T-helper 2 cell (primary cell): ENCODE data around the gene L1CAM.

Experiments
- DNase-seq, 5 experiments: peaks; one replicate each; pipeline versions ENCODE4 v3.0.0 to v3.0.0-alpha.2; 2012 to 2022

L1CAM gene

DNA sequence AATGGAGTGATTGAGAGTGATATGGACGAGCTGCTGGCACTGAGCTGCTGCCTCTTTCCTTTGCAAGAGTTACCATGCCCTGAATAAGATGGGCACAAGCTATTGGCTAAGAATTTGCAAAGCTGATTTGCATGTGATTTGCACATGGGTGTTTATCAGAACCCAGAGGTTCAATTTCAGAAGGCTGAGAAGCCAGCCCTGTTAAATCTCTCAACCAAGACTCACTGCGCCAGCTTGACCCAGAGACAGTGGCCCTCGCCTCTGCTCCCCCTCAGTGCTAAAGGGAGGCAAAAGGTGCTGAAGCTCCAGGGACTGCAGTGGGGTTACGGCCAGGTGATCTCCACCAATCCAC, 39.4 kb upstream of the L1CAM start:
- peak in 1 of 5 experiments; percentile 83 for DNase-seq

DNA sequence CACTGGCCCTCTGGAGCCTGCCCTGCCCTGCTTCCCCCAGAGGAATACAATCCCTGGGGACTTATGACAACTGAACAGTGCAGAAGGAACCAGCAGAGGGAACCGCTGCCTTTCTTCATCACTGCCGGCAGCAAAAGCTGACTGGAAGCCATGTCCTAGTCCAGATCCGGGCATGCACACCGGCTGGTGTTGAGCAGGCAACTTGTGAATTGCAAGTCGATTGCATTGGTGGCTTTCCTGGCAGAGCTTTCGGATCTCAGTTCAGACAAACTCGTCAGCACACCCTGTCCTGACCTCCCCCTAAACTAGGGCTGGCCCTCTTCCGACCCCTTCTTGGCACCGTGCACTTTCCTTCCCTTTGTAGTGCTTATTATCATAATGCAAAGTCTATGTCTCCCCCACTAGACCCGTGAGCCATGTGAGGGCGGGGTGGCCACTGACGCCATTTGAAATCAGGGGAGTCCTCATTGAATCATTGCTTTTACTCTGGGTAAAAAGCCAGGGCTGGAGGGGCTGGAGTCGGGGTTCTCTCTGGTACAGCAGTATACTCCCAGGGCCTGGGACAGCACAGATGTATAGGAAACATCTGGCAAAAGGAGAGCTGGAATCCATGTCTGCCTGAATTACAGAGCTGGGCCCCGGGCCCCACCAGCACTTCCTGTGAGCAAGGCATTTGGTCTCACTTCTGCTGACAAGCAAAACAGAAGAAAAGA, 38.3 kb upstream of the L1CAM start:
- DNase-seq = peak in 3 of 5 experiments; percentile 36 to 60 (median 48)

DNA sequence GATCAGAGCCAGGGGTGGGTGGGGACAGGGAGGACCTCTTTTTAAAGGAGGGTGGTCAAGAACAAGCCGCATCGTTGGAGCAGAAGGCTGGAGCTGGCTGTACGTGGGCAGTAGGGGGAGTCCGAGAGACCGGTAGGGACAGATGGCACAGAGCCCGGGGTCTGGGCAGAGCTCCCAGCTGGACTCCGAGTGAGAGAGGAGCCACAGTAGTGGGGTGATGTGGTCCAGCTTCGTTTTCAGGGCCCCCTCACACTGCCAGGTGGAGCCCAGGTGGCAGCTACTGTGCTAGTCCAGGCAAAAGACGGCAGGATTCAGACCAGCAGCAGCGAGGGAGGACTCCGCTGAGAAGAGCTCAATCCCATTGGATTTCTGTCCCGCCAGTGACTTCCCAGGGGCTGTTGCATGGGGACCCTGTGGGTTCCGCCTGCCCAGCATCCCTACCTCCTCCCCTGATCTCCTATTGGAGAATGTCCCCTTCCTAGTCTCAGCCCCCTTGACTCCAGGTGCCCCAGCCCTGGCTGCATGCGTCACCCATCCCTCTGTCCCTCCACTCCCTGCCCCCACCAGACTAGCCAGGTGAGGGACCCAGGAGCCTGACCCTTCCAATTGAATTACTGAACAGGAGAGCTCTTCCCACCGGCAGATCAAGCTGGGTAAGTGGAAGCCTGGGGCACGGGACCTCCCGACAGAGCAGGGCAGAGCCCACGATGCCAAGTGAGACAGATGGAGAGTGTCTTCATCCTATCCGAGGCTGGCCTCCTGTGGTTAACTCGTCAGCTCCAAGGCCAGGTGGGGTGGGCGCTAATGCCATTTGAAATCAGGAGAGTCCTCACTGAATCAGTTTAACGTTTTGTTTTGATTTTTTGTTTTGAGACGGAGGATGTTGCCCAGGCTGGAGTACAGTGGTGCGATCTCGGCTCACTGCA, 37.2 kb upstream of the L1CAM start:
- DNase-seq = no peak

DNA sequence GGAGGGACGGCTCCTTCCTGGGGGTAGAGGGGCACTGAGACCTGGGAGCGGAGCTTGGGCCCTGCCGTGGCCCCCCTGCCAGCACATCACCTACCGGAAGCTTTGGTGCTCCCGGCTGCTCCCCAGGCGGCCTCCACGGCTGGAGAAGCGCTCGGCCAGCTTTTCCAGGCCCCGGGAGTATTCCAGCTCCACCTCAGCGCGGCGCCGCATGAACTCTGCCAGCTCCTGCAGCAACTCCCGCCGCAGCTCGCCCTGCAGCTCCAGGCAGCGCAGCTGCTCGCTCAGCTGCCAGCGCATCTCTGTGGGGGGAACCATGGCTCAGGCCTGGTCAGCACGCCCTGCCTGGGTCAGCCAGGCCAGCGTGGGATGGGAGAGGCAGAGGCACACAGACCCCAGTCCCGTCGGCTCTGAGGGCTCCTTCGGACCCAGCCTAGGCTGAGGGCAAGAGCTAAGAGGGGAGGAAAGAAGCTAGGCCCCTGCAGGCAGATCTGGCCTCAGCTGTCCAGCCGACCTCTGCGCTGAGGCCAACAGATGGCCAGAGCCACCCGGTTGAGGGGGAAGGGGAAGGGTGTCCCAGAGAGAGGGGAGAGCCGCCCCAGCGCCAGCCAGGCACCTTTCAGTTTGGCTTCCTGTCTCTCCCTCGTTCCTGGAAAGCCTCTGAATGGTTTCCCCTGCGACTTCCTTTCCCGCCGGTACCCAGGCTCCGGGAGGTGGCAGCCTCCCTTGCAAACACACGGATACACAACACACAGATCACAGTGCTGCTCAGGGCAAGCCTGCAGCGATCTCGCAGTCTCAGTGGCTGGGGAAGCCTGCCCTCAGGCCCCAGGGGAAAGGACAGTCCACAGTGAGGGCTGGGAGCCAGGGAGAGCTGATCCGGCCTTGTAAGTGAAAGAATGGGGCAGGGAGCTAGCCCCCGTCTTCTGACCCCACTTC, 35.8 kb upstream of the L1CAM start:
- DNase-seq = no peak

DNA sequence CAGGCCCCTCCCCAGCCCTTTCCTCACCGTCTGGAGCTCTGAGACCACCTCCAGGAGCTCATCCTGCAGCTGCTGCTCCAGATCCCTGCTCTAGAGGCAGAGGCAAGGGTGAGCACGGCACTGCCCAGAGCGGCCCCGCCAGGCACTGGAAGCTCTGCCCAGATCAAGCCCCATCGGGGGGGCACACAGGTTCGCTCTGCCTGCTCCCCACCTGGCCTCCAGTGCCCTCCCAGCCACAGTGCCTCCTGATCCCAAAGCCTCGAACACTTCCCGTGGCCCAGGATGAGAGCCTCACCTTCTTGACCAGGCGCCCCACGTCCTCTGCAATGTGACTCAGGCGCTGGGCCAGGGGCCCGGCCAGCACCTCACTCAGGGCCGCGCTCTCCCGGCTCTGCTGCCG, 35.1 kb upstream of the L1CAM start:
- DNase-seq = no peak

DNA sequence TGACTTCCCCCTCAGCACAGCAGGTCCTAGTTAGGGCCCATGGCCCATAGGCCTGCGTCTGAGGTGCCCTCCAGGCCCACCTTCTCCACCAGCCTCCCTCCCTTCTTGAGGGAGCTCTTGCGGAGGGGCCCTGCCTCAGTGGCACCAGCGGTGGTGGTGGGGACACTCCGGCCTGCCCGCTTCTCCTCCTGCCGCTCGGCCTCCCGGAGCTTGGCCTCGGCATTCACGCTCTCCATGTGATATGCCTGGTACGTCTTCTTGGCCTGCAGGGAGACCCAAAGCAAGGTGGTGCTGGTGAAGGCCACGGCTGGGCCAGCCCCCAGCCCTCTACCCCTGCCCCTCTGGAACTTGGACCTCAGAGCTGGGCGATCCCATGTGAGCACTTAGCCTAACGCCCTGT, 34.6 kb upstream of the L1CAM start:
- DNase-seq = no peak

DNA sequence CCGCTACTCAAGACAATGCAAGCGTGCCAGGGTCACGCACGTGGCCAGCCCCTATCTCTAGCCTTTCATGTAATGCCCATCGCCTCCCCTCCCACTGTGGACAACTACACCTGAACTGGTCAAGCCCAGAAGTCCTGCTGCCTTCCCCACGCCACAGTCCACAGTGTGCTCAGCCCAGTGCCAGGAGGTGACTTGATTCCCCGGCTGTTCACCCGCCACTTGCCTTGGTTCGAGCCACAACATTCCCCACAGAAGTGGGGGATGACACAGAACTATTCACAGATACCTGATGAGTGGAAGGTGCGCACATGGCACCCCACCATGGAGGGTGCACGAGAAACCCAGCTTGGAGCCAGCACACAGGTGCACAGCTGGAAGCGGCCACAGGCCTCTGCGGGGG, 33.3 kb upstream of the L1CAM start:
- no peak for DNase-seq

DNA sequence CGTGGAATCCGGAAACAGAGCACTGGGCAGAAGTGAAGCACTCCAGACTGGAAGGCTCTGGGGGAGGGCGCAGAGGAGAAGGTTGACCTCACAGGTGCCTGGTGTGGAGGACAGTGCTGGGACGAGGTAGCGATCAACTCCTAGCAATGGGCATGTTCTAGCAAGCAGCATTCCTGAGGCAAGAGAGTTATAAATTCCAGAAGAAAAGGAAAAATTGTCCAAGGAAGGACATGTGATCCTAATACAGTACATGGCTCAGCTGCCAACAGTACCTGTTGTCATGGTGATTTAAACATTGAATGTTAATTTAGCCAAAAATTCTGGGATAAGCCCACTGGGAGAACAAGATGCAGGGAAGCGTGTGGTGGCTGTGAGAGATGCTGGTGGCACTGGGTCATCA, 31.9 kb upstream of the L1CAM start:
- no peak for DNase-seq

DNA sequence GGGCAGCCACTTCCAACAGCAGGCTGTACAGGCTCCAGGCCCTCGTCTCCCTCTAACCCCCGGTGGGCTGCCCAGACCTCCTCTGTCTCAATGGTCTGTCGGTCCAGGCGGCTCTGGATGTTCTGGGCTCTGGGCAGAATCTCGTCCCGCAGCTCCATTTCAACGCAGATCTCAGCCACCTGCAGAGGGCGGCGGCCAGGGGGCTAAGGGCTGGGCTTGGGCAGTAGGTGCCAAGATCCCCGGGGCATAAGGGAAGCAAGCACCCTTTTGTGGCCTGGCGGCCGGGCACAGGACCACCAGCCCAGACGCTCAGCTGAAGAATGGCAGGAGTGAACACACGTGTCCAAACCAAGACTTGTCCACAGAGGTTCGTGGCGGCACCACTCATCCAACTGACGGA, 27.7 kb upstream of the L1CAM start:
- no peak for DNase-seq

DNA sequence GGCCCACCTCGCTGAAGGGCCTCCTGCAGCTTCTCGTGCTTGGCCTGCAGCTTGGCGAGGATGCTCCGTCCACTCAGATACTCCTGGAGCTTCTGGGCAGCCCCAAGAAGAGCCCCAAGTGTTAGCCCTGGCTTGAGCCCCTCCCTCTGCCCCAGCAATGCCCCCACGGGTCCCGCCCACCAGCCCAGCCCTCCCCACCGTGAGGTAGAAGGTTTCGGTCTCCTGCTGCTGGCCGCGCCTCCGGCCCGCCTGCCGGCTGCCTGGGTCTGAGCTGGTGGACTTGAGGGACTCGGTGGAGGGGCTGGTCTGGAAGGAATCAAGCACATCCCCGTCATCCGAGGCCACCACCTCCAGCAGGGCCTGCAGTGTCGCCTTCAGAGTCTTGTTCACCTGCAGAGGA, 27.2 kb upstream of the L1CAM start:
- no peak for DNase-seq

DNA sequence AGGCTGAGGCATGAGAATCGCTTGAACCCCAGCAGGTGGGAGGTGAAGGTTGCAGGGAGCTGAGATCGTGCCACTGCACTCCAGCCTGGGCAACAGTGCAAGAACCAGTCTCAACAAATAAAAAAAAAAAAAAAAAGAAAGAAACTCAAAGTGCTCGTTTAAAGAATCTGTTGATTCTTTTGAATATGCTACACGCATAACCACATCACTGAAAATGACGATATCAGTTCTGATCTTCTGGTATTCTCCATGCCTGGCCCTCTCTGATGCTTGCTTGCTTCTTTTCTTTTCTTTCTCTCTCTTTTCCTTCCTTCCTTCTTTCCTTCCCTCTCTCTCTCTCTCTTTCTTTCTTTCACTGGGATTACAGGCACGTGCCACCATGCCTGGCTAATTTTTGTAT, 25.8 kb upstream of the L1CAM start:
- DNase-seq = no peak

DNA sequence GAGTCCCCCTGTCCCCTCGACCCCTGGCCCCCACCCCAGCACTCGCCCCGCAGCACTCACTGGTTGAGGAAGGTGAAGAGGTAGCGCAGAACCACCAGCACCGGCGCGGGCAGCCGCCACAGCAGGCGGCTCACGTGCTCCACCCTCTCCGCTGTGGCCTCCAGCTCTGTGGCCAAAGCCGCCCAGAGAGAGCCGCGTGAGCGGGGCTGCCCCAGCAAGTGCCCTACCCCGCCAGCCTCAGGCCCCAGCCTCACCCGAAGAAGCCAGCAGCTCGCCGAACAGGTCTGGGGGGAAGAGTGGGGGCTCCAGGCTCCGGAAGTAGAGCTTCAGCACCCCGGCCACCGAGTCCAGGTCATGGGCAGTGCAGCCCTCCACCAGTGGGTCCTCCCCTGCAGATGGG, 24.5 kb upstream of the L1CAM start:
- DNase-seq = no peak

DNA sequence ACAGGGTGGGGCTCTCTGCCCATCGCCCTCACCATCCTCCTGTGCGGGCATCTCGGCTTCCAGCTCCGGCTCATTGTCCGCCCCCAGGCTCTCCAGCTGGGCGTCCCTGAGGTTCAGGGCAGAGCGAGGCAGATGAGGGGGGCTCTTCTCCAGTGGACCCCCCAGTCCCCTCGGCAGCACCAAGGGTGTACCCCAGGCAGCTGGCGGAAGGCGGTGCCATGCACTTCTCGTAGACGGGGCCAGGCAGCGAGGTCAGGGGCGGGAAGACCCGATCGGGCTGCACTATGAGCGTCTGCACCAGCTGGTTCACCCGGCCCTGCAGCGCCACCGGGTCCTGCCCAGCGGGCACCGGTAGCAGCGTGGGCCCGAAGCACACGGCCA, 24.0 kb upstream of the L1CAM start:
- DNase-seq = no peak

DNA sequence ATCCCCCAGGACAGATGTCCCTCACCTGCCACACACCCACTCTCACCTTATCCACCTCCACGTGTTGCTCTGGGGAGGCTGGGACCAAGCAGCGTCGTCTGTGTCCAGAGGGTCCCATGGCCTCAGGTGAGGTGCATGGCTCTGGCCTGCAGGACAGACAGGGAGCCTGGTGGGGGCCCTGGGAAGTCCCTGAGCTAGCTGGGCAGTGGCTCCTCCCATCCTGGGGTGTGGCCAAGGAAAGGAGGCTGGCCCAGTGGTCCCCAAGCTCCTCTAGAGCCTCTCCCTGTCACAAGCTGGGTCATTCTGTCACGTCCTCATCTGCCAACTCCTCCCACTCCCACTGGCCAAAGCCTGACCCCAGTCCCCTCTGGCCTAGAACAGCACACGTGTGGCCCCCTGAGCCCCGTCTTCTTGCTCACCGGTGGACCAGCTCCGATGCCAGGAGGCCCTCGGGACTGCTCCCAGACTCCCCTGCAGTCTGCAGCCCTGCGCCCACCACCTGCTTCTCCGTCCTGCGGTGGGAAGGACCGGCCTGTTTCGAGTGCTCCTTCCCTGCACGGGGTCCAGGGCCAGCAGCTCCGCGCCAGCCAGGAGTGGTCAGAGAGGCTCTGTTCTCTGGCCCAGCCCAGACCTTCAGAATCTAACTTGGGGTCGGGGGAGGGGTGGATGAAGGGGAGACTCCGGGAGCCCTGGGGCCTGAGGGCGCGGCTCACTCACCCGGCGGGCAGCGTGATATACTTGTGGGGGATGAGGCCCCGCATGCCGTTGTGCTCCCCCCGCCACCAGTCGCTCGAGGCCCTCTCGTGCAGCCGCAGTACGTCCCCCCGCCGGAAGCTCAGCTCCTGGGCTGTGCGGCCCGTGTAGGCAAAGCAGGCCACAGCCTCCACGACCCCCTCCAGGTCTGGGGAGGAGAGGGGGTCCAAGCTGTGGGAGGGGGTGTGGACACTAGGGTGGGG, 23.3 kb upstream of the L1CAM start:
- DNase-seq = no peak

DNA sequence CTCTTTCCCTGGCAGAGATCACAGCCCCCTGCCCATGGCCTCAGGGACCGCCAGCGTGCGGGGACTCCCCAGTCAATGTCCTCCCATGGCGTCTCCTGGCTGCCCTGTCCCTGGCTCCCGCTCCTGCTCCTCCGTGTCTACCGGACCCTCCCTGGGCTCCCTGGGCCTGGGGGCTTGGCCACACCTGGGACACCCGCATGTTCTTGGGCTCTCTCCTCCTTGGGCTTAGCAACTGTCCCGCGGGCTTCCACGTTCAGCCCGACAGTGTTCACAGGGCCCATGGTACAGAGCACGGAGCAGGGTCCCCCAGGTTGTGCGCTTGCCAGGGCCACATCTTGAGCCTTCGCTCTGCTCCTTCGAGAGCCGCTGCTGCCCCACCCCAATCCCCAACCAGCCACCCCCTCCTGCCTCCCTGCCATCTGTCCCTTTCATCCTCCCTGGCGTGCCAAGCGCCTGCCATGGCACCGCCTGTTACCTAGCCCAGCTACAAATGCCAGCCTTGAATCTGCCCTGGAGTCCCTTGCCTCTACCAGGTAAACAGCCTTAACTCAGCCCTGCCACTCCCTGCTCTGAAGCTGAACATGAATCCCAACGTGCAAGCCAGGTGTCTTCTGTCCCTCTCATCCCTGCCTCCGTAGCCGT, 22.4 kb upstream of the L1CAM start:
- DNase-seq = no peak

DNA sequence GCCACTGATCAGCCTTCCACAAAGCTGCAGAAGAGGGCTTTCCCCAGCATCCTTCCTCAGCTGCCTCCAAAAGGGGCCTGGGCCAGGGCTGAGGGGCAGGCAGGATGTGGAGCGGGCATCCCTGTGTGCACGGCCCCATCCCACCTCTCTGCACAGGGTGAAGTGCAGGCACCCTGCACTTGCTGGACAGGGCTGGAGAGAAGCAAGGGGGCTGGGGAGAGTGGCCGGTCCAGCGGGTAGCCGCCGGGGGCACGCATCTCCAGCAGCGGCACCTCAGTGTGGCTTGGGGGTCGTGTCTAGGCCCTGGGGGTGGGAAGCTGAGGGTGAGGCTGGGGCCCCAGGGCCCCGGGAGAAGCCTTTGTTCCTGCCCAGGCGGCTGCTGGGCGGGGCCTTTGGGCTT, 21.5 kb upstream of the L1CAM start:
- DNase-seq = no peak

DNA sequence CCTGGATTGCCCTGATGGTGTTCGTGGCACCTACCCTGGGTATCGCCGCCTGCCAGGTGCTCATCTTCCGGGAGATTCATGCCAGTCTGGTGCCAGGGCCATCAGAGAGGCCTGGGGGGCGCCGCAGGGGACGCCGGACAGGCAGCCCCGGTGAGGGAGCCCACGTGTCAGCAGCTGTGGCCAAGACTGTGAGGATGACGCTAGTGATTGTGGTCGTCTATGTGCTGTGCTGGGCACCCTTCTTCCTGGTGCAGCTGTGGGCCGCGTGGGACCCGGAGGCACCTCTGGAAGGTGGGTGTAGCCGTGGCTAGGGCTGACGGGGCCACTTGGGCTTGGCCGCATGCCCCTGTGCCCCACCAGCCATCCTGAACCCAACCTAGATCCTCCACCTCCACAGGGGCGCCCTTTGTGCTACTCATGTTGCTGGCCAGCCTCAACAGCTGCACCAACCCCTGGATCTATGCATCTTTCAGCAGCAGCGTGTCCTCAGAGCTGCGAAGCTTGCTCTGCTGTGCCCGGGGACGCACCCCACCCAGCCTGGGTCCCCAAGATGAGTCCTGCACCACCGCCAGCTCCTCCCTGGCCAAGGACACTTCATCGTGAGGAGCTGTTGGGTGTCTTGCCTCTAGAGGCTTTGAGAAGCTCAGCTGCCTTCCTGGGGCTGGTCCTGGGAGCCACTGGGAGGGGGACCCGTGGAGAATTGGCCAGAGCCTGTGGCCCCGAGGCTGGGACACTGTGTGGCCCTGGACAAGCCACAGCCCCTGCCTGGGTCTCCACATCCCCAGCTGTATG, 20.3 kb upstream of the L1CAM start:
- DNase-seq = peak in 2 of 5 experiments; percentile 53 to 64

DNA sequence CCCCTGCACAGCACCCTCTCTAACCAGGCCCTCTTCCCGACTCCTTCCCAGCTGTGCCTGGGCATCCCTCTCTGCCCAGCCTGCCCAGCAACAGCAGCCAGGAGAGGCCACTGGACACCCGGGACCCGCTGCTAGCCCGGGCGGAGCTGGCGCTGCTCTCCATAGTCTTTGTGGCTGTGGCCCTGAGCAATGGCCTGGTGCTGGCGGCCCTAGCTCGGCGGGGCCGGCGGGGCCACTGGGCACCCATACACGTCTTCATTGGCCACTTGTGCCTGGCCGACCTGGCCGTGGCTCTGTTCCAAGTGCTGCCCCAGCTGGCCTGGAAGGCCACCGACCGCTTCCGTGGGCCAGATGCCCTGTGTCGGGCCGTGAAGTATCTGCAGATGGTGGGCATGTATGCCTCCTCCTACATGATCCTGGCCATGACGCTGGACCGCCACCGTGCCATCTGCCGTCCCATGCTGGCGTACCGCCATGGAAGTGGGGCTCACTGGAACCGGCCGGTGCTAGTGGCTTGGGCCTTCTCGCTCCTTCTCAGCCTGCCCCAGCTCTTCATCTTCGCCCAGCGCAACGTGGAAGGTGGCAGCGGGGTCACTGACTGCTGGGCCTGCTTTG, 19.6 kb upstream of the L1CAM start:
- no peak for DNase-seq

DNA sequence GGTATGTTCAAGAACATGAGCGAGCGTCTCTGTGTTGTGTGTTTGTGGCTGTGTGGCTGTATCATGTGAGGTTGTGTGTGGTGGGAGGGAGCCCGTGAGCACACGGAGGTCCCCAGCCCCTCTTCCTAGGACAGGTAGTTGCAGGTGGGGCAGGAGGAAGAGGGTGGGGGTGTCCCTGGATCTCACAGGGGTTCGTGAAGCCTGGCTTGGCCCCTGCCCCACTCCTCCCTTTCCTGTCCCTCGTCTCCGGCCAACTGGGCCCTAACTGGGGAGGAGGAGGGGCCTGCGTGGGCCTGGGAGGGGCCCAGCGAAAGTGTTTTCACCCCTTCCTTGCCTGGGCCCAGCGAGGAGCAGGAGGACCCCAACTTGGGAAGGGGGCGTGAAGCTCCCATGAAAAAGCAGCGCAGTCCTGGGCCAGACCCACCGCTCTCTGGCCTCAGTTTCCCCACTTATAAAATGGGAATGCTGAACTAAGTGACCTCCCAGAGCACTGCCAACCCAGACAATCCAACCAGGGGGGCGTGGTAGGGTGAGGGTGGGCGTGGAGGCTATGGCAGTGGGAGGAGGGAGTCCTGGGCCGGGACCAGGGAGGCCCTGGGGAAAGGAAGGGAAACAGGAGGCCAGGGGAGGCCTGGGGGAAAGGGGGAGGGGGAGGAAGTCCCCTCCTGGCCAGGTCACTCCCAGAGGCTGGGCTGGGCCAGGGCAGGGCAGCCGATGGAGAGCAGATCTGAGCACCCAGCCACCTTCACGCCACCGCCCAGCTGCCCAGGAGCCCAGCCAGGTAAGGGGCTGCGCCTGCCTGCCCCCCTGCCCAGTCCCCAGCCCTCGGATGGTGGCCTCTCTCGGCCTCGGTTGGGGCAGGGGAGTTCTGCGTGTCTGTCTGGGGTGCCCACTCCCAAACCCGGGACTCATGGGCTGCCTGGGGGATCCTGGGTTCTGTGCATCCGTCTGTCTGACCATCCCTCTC, 18.3 kb upstream of the L1CAM start, which contains the start of gene AVPR2:
AVPR2 (plus strand) TSS at position 683 of the 967 bp plus-strand sequence. CDS start 473 bp downstream, outside the sequence.
- peak in 1 of 5 experiments; percentile 47 for DNase-seq
